GM18517 (cell line): ENCODE measurements around the gene MCC.

Experiments
- ATAC-seq: cut with Tn5 transposase; IDR thresholded peaks from one replicate; pipeline ENCODE4 v1.9.1; 2021; ENCODE audit warnings: mild to moderate bottlenecking, moderate library complexity; ENCODE audit not compliant: unreplicated experiment

MCC gene

GRCh38 chr5:113253037-113253436 is 235.2 kb downstream of the MCC start:
- no peak for ATAC-seq

- ATAC-seq, result no peak
Measured at GRCh38 chr5:113252066-113252465, 236.2 kb downstream of the MCC start.

GRCh38 chr5:113250341-113250953 is 237.8 kb downstream of the MCC start:
- ATAC-seq, result no peak

- no peak for ATAC-seq
Measured at GRCh38 chr5:113249206-113249605, 239.0 kb downstream of the MCC start.

- ATAC-seq, result no peak
Measured at GRCh38 chr5:113246361-113246870, 241.8 kb downstream of the MCC start.

GRCh38 chr5:113245427-113246225 is 242.6 kb downstream of the MCC start:
- no peak for ATAC-seq

- ATAC-seq, result no peak
Measured at GRCh38 chr5:113244966-113245365, 243.3 kb downstream of the MCC start.

- ATAC-seq, result no peak
Measured at GRCh38 chr5:113243349-113243664, 244.9 kb downstream of the MCC start.

GRCh38 chr5:113242481-113243348 is 245.5 kb downstream of the MCC start:
- ATAC-seq, result no peak

GRCh38 chr5:113240951-113241726 is 247.1 kb downstream of the MCC start:
- no peak for ATAC-seq

GRCh38 chr5:113240032-113240431 is 248.2 kb downstream of the MCC start:
- no peak for ATAC-seq

- ATAC-seq, result no peak
Measured at GRCh38 chr5:113237893-113238292, 250.4 kb downstream of the MCC start.

GRCh38 chr5:113236536-113237288 is 251.5 kb downstream of the MCC start:
- no peak for ATAC-seq

- no peak for ATAC-seq
Measured at GRCh38 chr5:113235884-113236283, 252.4 kb downstream of the MCC start.

GRCh38 chr5:113234546-113234945 is 253.7 kb downstream of the MCC start:
- ATAC-seq, result no peak

- no peak for ATAC-seq
Measured at GRCh38 chr5:113233606-113234005, 254.6 kb downstream of the MCC start.

- ATAC-seq, result no peak
Measured at GRCh38 chr5:113232667-113233066, 255.6 kb downstream of the MCC start.

- no peak for ATAC-seq
Measured at GRCh38 chr5:113232221-113232620, 256.0 kb downstream of the MCC start.

- no peak for ATAC-seq
Measured at GRCh38 chr5:113231653-113232000, 256.6 kb downstream of the MCC start.
